Measurements from ENCODE around the gene OFD1. TPM values are rescaled to one million over a fixed set of nuclear protein-coding genes. Genes with fewer than 3 reads are reported as not detected.

Gene OFD1
- total and polyA plus RNA-seq, 2 of the 8 experiments (the other 6 are each of a cell fraction or from before 2014, with no cell fraction given) = 8.0 to 23.4 TPM

DNA sequence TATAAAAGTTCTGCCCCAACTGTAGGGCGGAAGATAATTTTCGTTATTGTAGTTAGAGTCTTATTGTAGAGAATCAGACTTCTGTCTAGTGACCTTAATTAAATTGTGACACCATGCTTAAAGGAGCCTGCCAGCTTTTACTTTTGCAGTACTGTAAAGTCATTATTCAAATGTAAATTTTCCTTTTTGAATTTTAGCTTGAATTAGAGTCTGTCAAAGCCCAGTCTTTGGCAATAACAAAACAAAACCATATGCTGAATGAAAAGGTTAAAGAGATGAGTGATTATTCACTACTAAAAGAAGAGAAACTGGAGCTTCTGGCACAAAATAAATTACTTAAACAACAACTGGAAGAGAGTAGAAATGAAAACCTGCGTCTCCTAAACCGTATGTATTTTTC, 21.8 kb downstream of the OFD1 start (continued):
- no peak for TF ChIP-seq CHD7 (IDR thresholded peaks at IDR 0.05; ENCODE audit: insufficient replicate concordance, low read length)
- no peak for TF ChIP-seq SIN3A (conservative IDR thresholded peaks at IDR 0.05 in 1 of 2, IDR thresholded peaks at IDR 0.05 in 1 of 2; ENCODE audit: low read depth in 1 of 2, low read length in 2 of 2)
- TF ChIP-seq TAF1 (IDR thresholded peaks at IDR 0.05; ENCODE audit: low read depth, low read length) = no peak
- TF ChIP-seq YY1 (IDR thresholded peaks at IDR 0.05; ENCODE audit: low read depth, low read length) = no peak
- TF ChIP-seq HDAC2 (IDR thresholded peaks at IDR 0.05; ENCODE audit: borderline replicate concordance in 1 of 2, low read depth in 2 of 2, low read length in 2 of 2) = no peak
- no peak for TF ChIP-seq HDAC6 (IDR thresholded peaks at IDR 0.05; ENCODE audit: low read depth, low read length)
- no peak for TF ChIP-seq POLR2A (IDR thresholded peaks at IDR 0.05; ENCODE audit: control extremely low read depth in 1 of 2, low read depth in 2 of 2, low read length in 2 of 2)
- TF ChIP-seq CEBPB (IDR thresholded peaks at IDR 0.05; ENCODE audit: low read depth, low read length) = no peak
- TF ChIP-seq CBX5 (IDR thresholded peaks at IDR 0.05; ENCODE audit: low read depth, low read length) = no peak

Measured in H1 (cell line).